ENCODE measurements around the gene FILIP1. TPM values are rescaled to one million over a fixed set of nuclear protein-coding genes. Genes with fewer than 3 reads are reported as not detected.

Gene FILIP1
- total RNA-seq, 4 donors from 2014 or later: 57.5 to 123 (median 93.8) TPM

GRCh38 chr6:75374961-75375400 lies 118.6 kb downstream of the FILIP1 start:
- DNase-seq: peak in 1 of 2 donors; percentile 19
- Histone ChIP-seq H3K4me3 (no peak overlapping the region), H3K27me3 (no peaks in the 10 kb centered on the region), H3K36me3 (no peaks in the 10 kb centered on the region), H3K27ac (peak overlapping the region; percentile 49 to 77 (median 64)), H3K9me3 (no peaks in the 10 kb centered on the region), H3K4me1 (peaks cover 32 to 40% of the 10 kb centered on the region in 2 donors)
- ATAC-seq: peak; percentile 84 to 85
- in situ Hi-C loops (cut with MboI; ENCODE audit: low sequenced_read_pairs in 4 of 4): no loop called here
- intact Hi-C loops (cut with DNase I; ENCODE audit: low total_unique reads): no loop called here
- no peak for TF ChIP-seq CTCF (IDR thresholded peaks at IDR 0.05 in 4 of 5, conservative IDR thresholded peaks at IDR 0.05 in 1 of 5)
- no peak for TF ChIP-seq POLR2A (IDR thresholded peaks at IDR 0.05)

GRCh38 chr6:75372884-75373283 lies 120.7 kb downstream of the FILIP1 start:
- H3K36me3 ChIP-seq: no peaks in the 10 kb centered on the region
- no peak for DNase-seq
- intact Hi-C loops (cut with DNase I; ENCODE audit: low total_unique reads): no loop called here

GRCh38 chr6:75370011-75370410 lies 123.6 kb downstream of the FILIP1 start:
- intact Hi-C loops (cut with DNase I; ENCODE audit: low total_unique reads): no loop called here
- in situ Hi-C loops (cut with MboI; ENCODE audit: low sequenced_read_pairs in 4 of 4): no loop called here
- Histone ChIP-seq H3K4me3 (no peak overlapping the region), H3K4me1 (peaks cover 47 to 49% of the 10 kb centered on the region in 2 donors), H3K27ac (peak overlapping the region; percentile 68 to 84 (median 76)), H3K9me3 (no peaks in the 10 kb centered on the region), H3K27me3 (no peaks in the 10 kb centered on the region), H3K36me3 (no peaks in the 10 kb centered on the region)
- DNase-seq (no peak), ATAC-seq (no peak)
- TF ChIP-seq CTCF (IDR thresholded peaks at IDR 0.05 in 4 of 5, conservative IDR thresholded peaks at IDR 0.05 in 1 of 5) (no peak), POLR2A (IDR thresholded peaks at IDR 0.05) (no peak)

More at GRCh38 chr6:75372884-75373283, 120.7 kb downstream of the FILIP1 start:
- in situ Hi-C loops (cut with MboI; ENCODE audit: low sequenced_read_pairs in 4 of 4): no loop called here
- no peaks in the 10 kb centered on the region for H3K27me3 ChIP-seq
- no peak overlapping the region for H3K27ac ChIP-seq
- H3K4me3 ChIP-seq: no peak overlapping the region
- peaks cover 50 to 57% of the 10 kb centered on the region in 2 donors for H3K4me1 ChIP-seq
- H3K9me3 ChIP-seq: no peaks in the 10 kb centered on the region
- ATAC-seq: no peak
- TF ChIP-seq CTCF (IDR thresholded peaks at IDR 0.05 in 4 of 5, conservative IDR thresholded peaks at IDR 0.05 in 1 of 5): no peak
- no peak for TF ChIP-seq POLR2A (IDR thresholded peaks at IDR 0.05)

GRCh38 chr6:75368864-75369402 lies 124.7 kb downstream of the FILIP1 start:
- ATAC-seq: peak; percentile 57 to 65
- H3K27me3 ChIP-seq: no peaks in the 10 kb centered on the region
- in situ Hi-C loops (cut with MboI; ENCODE audit: low sequenced_read_pairs in 4 of 4) (loop anchor here (5.0 to 10.0 kb wide), 4 partner anchors 102 to 138 kb away; partner anchors contain the start of gene FILIP1 (in 1 of the 4)), intact Hi-C loops (cut with DNase I; ENCODE audit: low total_unique reads) (loop anchor here (1.0 to 5.0 kb wide), 6 partner anchors 33 to 157 kb away; partner anchors contain the start of gene FILIP1)
- H3K4me1 ChIP-seq: peaks cover 46 to 49% of the 10 kb centered on the region in 2 donors
- peak overlapping the region; percentile 68 to 84 (median 76) for H3K27ac ChIP-seq
- H3K9me3 ChIP-seq: no peaks in the 10 kb centered on the region
- TF ChIP-seq POLR2A (IDR thresholded peaks at IDR 0.05): no peak
- TF ChIP-seq CTCF (IDR thresholded peaks at IDR 0.05 in 4 of 5, conservative IDR thresholded peaks at IDR 0.05 in 1 of 5): no peak
- H3K4me3 ChIP-seq: no peak overlapping the region
- DNase-seq: peak; percentile 12 to 48
- no peaks in the 10 kb centered on the region for H3K36me3 ChIP-seq
